Measurements from ENCODE around the gene HFE. TPM values are rescaled to one million over a fixed set of nuclear protein-coding genes. Genes with fewer than 3 reads are reported as not detected.

HFE gene
- total RNA-seq, 2 donors from 2014 or later: 11.1 to 11.8 TPM

GRCh38 chr6:26131618-26132017 lies 44.4 kb downstream of the HFE start:
- Histone ChIP-seq H3K9ac (ENCODE audit: low read depth in 2 of 2, low read length in 2 of 2) (no peak overlapping the region), H3K36me3 (no peaks in the 10 kb centered on the region), H3K9me3 (no peaks in the 10 kb centered on the region), H3K4me1 (peaks cover 8% of the 10 kb centered on the region), H3K27me3 (no peaks in the 10 kb centered on the region), H3K27ac (no peak overlapping the region), H3K4me3 (no peak overlapping the region)
- no peak for TF ChIP-seq CTCF (IDR thresholded peaks at IDR 0.05)
- DNase-seq: no peak
- intact Hi-C loops (cut with DNase I): no loop called here

- no peak overlapping the region for H3K4me3 ChIP-seq
- no peaks in the 10 kb centered on the region for H3K27me3 ChIP-seq
- H3K36me3 ChIP-seq: no peaks in the 10 kb centered on the region
- no peak for DNase-seq
- H3K9ac ChIP-seq (ENCODE audit: low read depth in 2 of 2, low read length in 2 of 2): no peak overlapping the region
- no peaks in the 10 kb centered on the region for H3K4me1 ChIP-seq
- intact Hi-C loops (cut with DNase I): no loop called here
- H3K27ac ChIP-seq: no peak overlapping the region
- no peak for TF ChIP-seq CTCF (IDR thresholded peaks at IDR 0.05)
- H3K9me3 ChIP-seq: no peaks in the 10 kb centered on the region
Observed at GRCh38 chr6:26133730-26134129, 46.5 kb downstream of the HFE start.

- H3K27ac ChIP-seq: no peak overlapping the region
- no peak overlapping the region for H3K4me3 ChIP-seq
- no peaks in the 10 kb centered on the region for H3K4me1 ChIP-seq
- no peaks in the 10 kb centered on the region for H3K36me3 ChIP-seq
- intact Hi-C loops (cut with DNase I): no loop called here
- H3K9me3 ChIP-seq: no peaks in the 10 kb centered on the region
- H3K27me3 ChIP-seq: no peaks in the 10 kb centered on the region
- no peak for TF ChIP-seq CTCF (IDR thresholded peaks at IDR 0.05)
- DNase-seq: no peak
- H3K9ac ChIP-seq (ENCODE audit: low read depth in 2 of 2, low read length in 2 of 2): no peak overlapping the region
Observed at GRCh38 chr6:26136321-26136720, 49.1 kb downstream of the HFE start.

GRCh38 chr6:26140254-26140966 lies 53.2 kb downstream of the HFE start:
- H3K36me3 ChIP-seq: no peaks in the 10 kb centered on the region
- no peak overlapping the region for H3K4me3 ChIP-seq
- H3K27ac ChIP-seq: no peak overlapping the region
- no peak overlapping the region for H3K9ac ChIP-seq (ENCODE audit: low read depth in 2 of 2, low read length in 2 of 2)
- no peak for DNase-seq
- H3K4me1 ChIP-seq: no peaks in the 10 kb centered on the region
- no peaks in the 10 kb centered on the region for H3K27me3 ChIP-seq
- no peaks in the 10 kb centered on the region for H3K9me3 ChIP-seq
- intact Hi-C loops (cut with DNase I): no loop called here
- no peak for TF ChIP-seq CTCF (IDR thresholded peaks at IDR 0.05)

GRCh38 chr6:26140967-26141294 lies 53.7 kb downstream of the HFE start:
- H3K9me3 ChIP-seq: no peaks in the 10 kb centered on the region
- no peak for TF ChIP-seq CTCF (IDR thresholded peaks at IDR 0.05)
- no peak overlapping the region for H3K4me3 ChIP-seq
- no peak for DNase-seq
- no peak overlapping the region for H3K27ac ChIP-seq
- intact Hi-C loops (cut with DNase I): no loop called here
- H3K27me3 ChIP-seq: no peaks in the 10 kb centered on the region
- no peaks in the 10 kb centered on the region for H3K4me1 ChIP-seq
- no peaks in the 10 kb centered on the region for H3K36me3 ChIP-seq
- H3K9ac ChIP-seq (ENCODE audit: low read depth in 2 of 2, low read length in 2 of 2): no peak overlapping the region
